LNCAP (cell line): ENCODE measurements around the gene CDC20.

ENCODE experiments used
- CTCF ChIP-seq: fragments of 450-650 bp; IDR thresholded peaks from 2 replicates; pipeline ENCODE4 v1.5.1; 2017; ENCODE audit warnings: mild to moderate bottlenecking

CDC20 gene

GRCh38 chr1:43321331-43321891, 37.4 kb upstream of the CDC20 start:
- TF ChIP-seq CTCF: no peak

- TF ChIP-seq CTCF: no peak
Observed at GRCh38 chr1:43322506-43322905, 36.3 kb upstream of the CDC20 start.

GRCh38 chr1:43324810-43325209, 34.0 kb upstream of the CDC20 start:
- no peak for TF ChIP-seq CTCF

GRCh38 chr1:43325381-43325780, 33.4 kb upstream of the CDC20 start:
- no peak for TF ChIP-seq CTCF

- no peak for TF ChIP-seq CTCF
Observed at GRCh38 chr1:43327549-43328292, 31.1 kb upstream of the CDC20 start.

GRCh38 chr1:43329995-43330751, 28.6 kb upstream of the CDC20 start:
- no peak for TF ChIP-seq CTCF

GRCh38 chr1:43331688-43332087, 27.1 kb upstream of the CDC20 start:
- TF ChIP-seq CTCF: no peak
